ENCODE data around the gene PALLD.

Gene PALLD

GRCh38 chr4:168765726-168766125, 268.9 kb downstream of the PALLD start:
- no peak for DNase-seq (ENCODE audit: low spot score)

GRCh38 chr4:168766604-168767316, 269.9 kb downstream of the PALLD start:
- no peak for DNase-seq (ENCODE audit: low spot score)

- DNase-seq (ENCODE audit: low spot score): no peak
Measured at GRCh38 chr4:168769416-168769815, 272.6 kb downstream of the PALLD start.

GRCh38 chr4:168769837-168770236, 273.0 kb downstream of the PALLD start:
- no peak for DNase-seq (ENCODE audit: low spot score)

- no peak for DNase-seq (ENCODE audit: low spot score)
Measured at GRCh38 chr4:168771251-168771650, 274.4 kb downstream of the PALLD start.

- DNase-seq (ENCODE audit: low spot score): no peak
Measured at GRCh38 chr4:168773388-168774195, 276.7 kb downstream of the PALLD start.

GRCh38 chr4:168776382-168776781, 279.5 kb downstream of the PALLD start:
- no peak for DNase-seq (ENCODE audit: low spot score)

- DNase-seq (ENCODE audit: low spot score): no peak
Measured at GRCh38 chr4:168777277-168777965, 280.6 kb downstream of the PALLD start.

- DNase-seq (ENCODE audit: low spot score): no peak
Measured at GRCh38 chr4:168781341-168781740, 284.5 kb downstream of the PALLD start.

- no peak for DNase-seq (ENCODE audit: low spot score)
Measured at GRCh38 chr4:168781926-168782325, 285.1 kb downstream of the PALLD start.

GRCh38 chr4:168782439-168782838, 285.6 kb downstream of the PALLD start:
- DNase-seq (ENCODE audit: low spot score): no peak

- no peak for DNase-seq (ENCODE audit: low spot score)
Measured at GRCh38 chr4:168784786-168785461, 288.1 kb downstream of the PALLD start.

GRCh38 chr4:168787334-168787733, 290.5 kb downstream of the PALLD start:
- DNase-seq (ENCODE audit: low spot score): no peak

GRCh38 chr4:168787801-168788595, 291.1 kb downstream of the PALLD start:
- DNase-seq (ENCODE audit: low spot score): no peak

- no peak for DNase-seq (ENCODE audit: low spot score)
Measured at GRCh38 chr4:168790898-168791297, 294.0 kb downstream of the PALLD start.

- DNase-seq (ENCODE audit: low spot score): no peak
Measured at GRCh38 chr4:168791376-168791775, 294.5 kb downstream of the PALLD start.

- no peak for DNase-seq (ENCODE audit: low spot score)
Measured at GRCh38 chr4:168793542-168793941, 296.7 kb downstream of the PALLD start.

GRCh38 chr4:168794092-168794707, 297.3 kb downstream of the PALLD start:
- DNase-seq (ENCODE audit: low spot score): no peak

- no peak for DNase-seq (ENCODE audit: low spot score)
Measured at GRCh38 chr4:168794881-168795280, 298.0 kb downstream of the PALLD start.

GRCh38 chr4:168795346-168795745, 298.5 kb downstream of the PALLD start:
- no peak for DNase-seq (ENCODE audit: low spot score)
